ENCODE data around the gene PDE6G. TPM values are rescaled to one million over a fixed set of nuclear protein-coding genes. Genes with fewer than 3 reads are reported as not detected.

PDE6G gene
- total and polyA plus RNA-seq, 2 donors (not counting 3 experiments of a cell fraction or from before 2014, with no cell fraction given), result 1.8 to 3.7 TPM

GRCh38 chr17:81691196-81691595, 34.9 kb upstream of the PDE6G start:
- CTCF ChIA-PET, result no interaction called here

More at GRCh38 chr17:81691196-81691595, 34.9 kb upstream of the PDE6G start:
- H3K4me1 ChIP-seq (ENCODE audit: control insufficient read depth, extremely low read depth, insufficient read depth, low read length), result no peaks in the 10 kb centered on the region
- no peak overlapping the region for H2AFZ ChIP-seq (ENCODE audit: low read depth, low read length)
- H3K4me3 ChIP-seq (replicated peaks in 1 of 3; ENCODE audit: insufficient read depth in 1 of 3, low read depth in 1 of 3, low read length in 3 of 3), result no peak overlapping the region
- H4K20me1 ChIP-seq (replicated peaks; ENCODE audit: control insufficient read depth, extremely low read depth, insufficient read depth, low read length), result no peaks in the 10 kb centered on the region
- no peak overlapping the region for H3K27ac ChIP-seq (ENCODE audit: insufficient read depth, low read depth, low read length)
- BruUV-seq (replicated peaks), result no TSS peak
- H3K36me3 ChIP-seq (ENCODE audit: control insufficient read depth in 2 of 2, extremely low read depth in 1 of 2, insufficient read depth in 2 of 2, low read length in 2 of 2), result peaks cover 26 to 93% of the 10 kb centered on the region in 2 experiments
- H3K4me2 ChIP-seq (ENCODE audit: insufficient read depth, low read length), result no peak overlapping the region
- no peak overlapping the region for H3K9ac ChIP-seq (replicated peaks; ENCODE audit: extremely low read depth, insufficient read depth, low read length)
- dilution Hi-C loops (cut with MboI; ENCODE audit: extremely low pct_ligation_motif_present, low sequenced_read_pairs) (no loop called here), intact Hi-C loops (cut with micrococcal nuclease) (no loop called here)
- H3K9me1 ChIP-seq (replicated peaks; ENCODE audit: control insufficient read depth, extremely low read depth, insufficient read depth, low read length), result no peaks in the 10 kb centered on the region
- H3K79me2 ChIP-seq (ENCODE audit: control insufficient read depth, insufficient read depth, low read length), result peaks cover 48% of the 10 kb centered on the region
- POLR2A ChIA-PET, result no interaction called here
- TF ChIP-seq FOS (IDR thresholded peaks at IDR 0.05; ENCODE audit: borderline replicate concordance, insufficient read depth, low read length), result no peak
- no peak for TF ChIP-seq POLR2A (IDR thresholded peaks at IDR 0.05; ENCODE audit: low read depth, low read length)
- no peak for TF ChIP-seq POLR2AphosphoS5 (IDR thresholded peaks at IDR 0.05; ENCODE audit: insufficient read depth, low read depth, low read length)
- TF ChIP-seq JUN (IDR thresholded peaks at IDR 0.05; ENCODE audit: borderline replicate concordance, insufficient read depth, insufficient read length, low read depth), result no peak
- no peak for TF ChIP-seq GATA2 (IDR thresholded peaks at IDR 0.05; ENCODE audit: insufficient read depth, insufficient read length, low read depth, low read length)
- TF ChIP-seq MYC (IDR thresholded peaks at IDR 0.05; ENCODE audit: low read depth, low read length), result no peak
- no peak for TF ChIP-seq MAX (IDR thresholded peaks at IDR 0.05; ENCODE audit: insufficient read depth, insufficient read length)
- TF ChIP-seq, protein P1, sequence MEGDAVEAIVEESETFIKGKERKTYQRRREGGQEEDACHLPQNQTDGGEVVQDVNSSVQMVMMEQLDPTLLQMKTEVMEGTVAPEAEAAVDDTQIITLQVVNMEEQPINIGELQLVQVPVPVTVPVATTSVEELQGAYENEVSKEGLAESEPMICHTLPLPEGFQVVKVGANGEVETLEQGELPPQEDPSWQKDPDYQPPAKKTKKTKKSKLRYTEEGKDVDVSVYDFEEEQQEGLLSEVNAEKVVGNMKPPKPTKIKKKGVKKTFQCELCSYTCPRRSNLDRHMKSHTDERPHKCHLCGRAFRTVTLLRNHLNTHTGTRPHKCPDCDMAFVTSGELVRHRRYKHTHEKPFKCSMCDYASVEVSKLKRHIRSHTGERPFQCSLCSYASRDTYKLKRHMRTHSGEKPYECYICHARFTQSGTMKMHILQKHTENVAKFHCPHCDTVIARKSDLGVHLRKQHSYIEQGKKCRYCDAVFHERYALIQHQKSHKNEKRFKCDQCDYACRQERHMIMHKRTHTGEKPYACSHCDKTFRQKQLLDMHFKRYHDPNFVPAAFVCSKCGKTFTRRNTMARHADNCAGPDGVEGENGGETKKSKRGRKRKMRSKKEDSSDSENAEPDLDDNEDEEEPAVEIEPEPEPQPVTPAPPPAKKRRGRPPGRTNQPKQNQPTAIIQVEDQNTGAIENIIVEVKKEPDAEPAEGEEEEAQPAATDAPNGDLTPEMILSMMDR (IDR thresholded peaks at IDR 0.05; ENCODE audit: extremely low read depth in 1 of 2, insufficient read depth in 1 of 2, low read depth in 1 of 2, low read length in 2 of 2), result no peak
- TF ChIP-seq EZH2 (IDR thresholded peaks at IDR 0.05; ENCODE audit: borderline replicate concordance, low read depth, low read length, severe bottlenecking), result no peak
- no peaks in the 10 kb centered on the region for H3K9me3 ChIP-seq (replicated peaks; ENCODE audit: control insufficient read depth, insufficient read depth, low read length)
- no peaks in the 10 kb centered on the region for H3K27me3 ChIP-seq (ENCODE audit: control insufficient read depth in 2 of 2, insufficient read depth in 2 of 2, low read length in 2 of 2)
- FAIRE-seq, result no peak
- DNase-seq (ENCODE audit: low read depth, low spot score), result no peak

All from endothelial cell of umbilical vein (primary cell).